GM23338 (cell line): ENCODE measurements around the gene RAB31. TPM values are rescaled to one million over a fixed set of nuclear protein-coding genes. Genes with fewer than 3 reads are reported as not detected.

Source experiments
- ATAC-seq: fragments of 200-7000 bp; cut with Tn5 transposase; 3 replicates; pipeline ENCODE4 v1.9.1; 2020
- DNase-seq: peaks from one replicate; pipeline ENCODE4 v3.0.0-alpha.2; 2015; ENCODE audit warnings: low spot score
- H2AFZ ChIP-seq: fragments of 200-600 bp; sonication (generic); 2 replicates; pipeline ENCODE4 v1.8.0; 2016; ENCODE audit warnings: antibody characterized with exemption, mild to moderate bottlenecking, moderate library complexity
- H3F3A ChIP-seq: fragments of 200-600 bp; sonication (generic); replicated peaks from 2 replicates; pipeline ENCODE4 v1.8.0; 2017; ENCODE audit warnings: antibody characterized with exemption, mixed run types, low read depth
- H3K27ac ChIP-seq: fragments of 200-600 bp; sonication (generic); 2 replicates; pipeline ENCODE4 v1.6.1; 2016; ENCODE audit warnings: low read depth
- H3K27me3 ChIP-seq: fragments of 200-600 bp; sonication (generic); 2 replicates; pipeline ENCODE4 v1.8.0; 2016; ENCODE audit warnings: mild to moderate bottlenecking, mixed run types, moderate library complexity; ENCODE audit not compliant: insufficient read depth
- H3K36me3 ChIP-seq: fragments of 200-600 bp; sonication (generic); 2 replicates; pipeline ENCODE4 v1.8.0; 2016; ENCODE audit warnings: mild to moderate bottlenecking; ENCODE audit not compliant: insufficient read depth
- H3K4me1 ChIP-seq: fragments of 200-600 bp; sonication (generic); 2 replicates; pipeline ENCODE4 v1.8.0; 2016; ENCODE audit warnings: mild to moderate bottlenecking, moderate library complexity; ENCODE audit not compliant: insufficient read depth
- H3K4me2 ChIP-seq: fragments of 200-600 bp; sonication (generic); 2 replicates; pipeline ENCODE4 v1.7.1; 2017; ENCODE audit warnings: mixed run types
- H3K4me3 ChIP-seq: fragments of 200-600 bp; sonication (generic); 2 replicates; pipeline ENCODE4 v1.6.1; 2016; ENCODE audit warnings: mixed run types
- H3K79me2 ChIP-seq: fragments of 200-600 bp; sonication (generic); replicated peaks from 2 replicates; pipeline ENCODE4 v1.8.0; 2017; ENCODE audit warnings: mild to moderate bottlenecking; ENCODE audit not compliant: insufficient read depth
- H3K9me2 ChIP-seq: fragments of 200-600 bp; sonication (generic); 2 replicates; pipeline ENCODE4 v1.8.0; 2017; ENCODE audit not compliant: insufficient read depth
- H4K20me1 ChIP-seq: fragments of 200-600 bp; sonication (generic); replicated peaks from 2 replicates; pipeline ENCODE4 v1.8.0; 2017; ENCODE audit warnings: mild to moderate bottlenecking; ENCODE audit not compliant: insufficient read depth
- H3K27ac Mint-ChIP-seq: 2 replicates; pipeline ENCODE4 v1.8.0; 2020; ENCODE audit warnings: inconsistent platforms, mild to moderate bottlenecking, moderate library complexity, mixed read lengths
- H3K27me3 Mint-ChIP-seq: 3 replicates; pipeline ENCODE4 v1.8.0; 2022; ENCODE audit warnings: low read depth, mild to moderate bottlenecking, moderate library complexity, mixed read lengths, inconsistent platforms; ENCODE audit not compliant: insufficient read depth, poor library complexity
- H3K36me3 Mint-ChIP-seq: 3 replicates; pipeline ENCODE4 v1.8.0; 2021; ENCODE audit warnings: low read depth, mild to moderate bottlenecking, inconsistent platforms, moderate library complexity, mixed read lengths
- H3K4me1 Mint-ChIP-seq: 3 replicates; pipeline ENCODE4 v1.8.0; 2020; ENCODE audit warnings: mild to moderate bottlenecking, inconsistent platforms, mixed read lengths
- H3K4me3 Mint-ChIP-seq: 3 replicates; pipeline ENCODE4 v1.8.0; 2021; ENCODE audit warnings: moderate library complexity, mild to moderate bottlenecking, inconsistent platforms, mixed read lengths
- H3K9me3 Mint-ChIP-seq: 3 replicates; pipeline ENCODE4 v1.8.0; 2020; ENCODE audit warnings: moderate library complexity, mild to moderate bottlenecking, inconsistent platforms, mixed read lengths
- CTCF ChIP-seq, 2 experiments: fragments of 200-600 bp in 1 of 2; sonication (generic) in 1 of 2; conservative IDR thresholded peaks; 2 replicates each; pipeline versions ENCODE4 v1.5.1 to v1.6.1; 2016 to 2017; ENCODE audit warnings: antibody characterized with exemption in 2 of 2, low read depth in 2 of 2, mild to moderate bottlenecking in 2 of 2, moderate library complexity in 1 of 2
- POLR2AphosphoS5 ChIP-seq: IDR thresholded peaks from 2 replicates; pipeline ENCODE4 v1.6.1; 2016; ENCODE audit warnings: antibody characterized with exemption, low read depth
- STAT1 ChIP-seq: IDR thresholded peaks from one replicate; pipeline ENCODE4 v1.6.1; 2016; ENCODE audit warnings: antibody characterized with exemption; ENCODE audit not compliant: unreplicated experiment
- ZNF114 ChIP-seq: fragments of 250-450 bp; sonication (Bioruptor Pico); IDR thresholded peaks from 2 replicates; pipeline ENCODE4 v1.5.0; 2020; ENCODE audit warnings: mild to moderate bottlenecking, moderate library complexity
- polyA plus RNA-seq: library from polyadenylated mRNA; unstranded; fragments of >200 nt; fragmentation: Nextera tagmentation; extraction: Ambion mirVana; gene quantifications from 2 replicates; pipeline ENCODE4 v1.2.1, GENCODE V29; 2016
- total RNA-seq: library from RNA; depleted of rRNA; stranded (reverse); fragments of >200 nt; shearing (Covaris generic); gene quantifications from 2 replicates; pipeline ENCODE4 v1.2.3, GENCODE V29; 2014
- TF ChIP-seq, protein P1 (sequence below): fragments of 250-450 bp; sonication (Bioruptor Pico); IDR thresholded peaks from 2 replicates; pipeline ENCODE4 v1.5.0; 2020; ENCODE audit warnings: mild to moderate bottlenecking, moderate library complexity
- TF ChIP-seq, protein P2 (sequence below): IDR thresholded peaks from 2 replicates; pipeline ENCODE4 v1.6.1; 2016; ENCODE audit warnings: antibody characterized with exemption

Gene RAB31
- total and polyA plus RNA-seq, 2 experiments from 2014 or later = 33.8 to 46.1 TPM

GRCh38 chr18:9742524-9743131 is 34.5 kb downstream of the RAB31 start:
- Histone ChIP-seq H4K20me1 (no peaks in the 10 kb centered on the region), H3K4me2 (peak overlapping the region; percentile 10), H3K36me3 (no peaks in the 10 kb centered on the region), H3F3A (no peaks in the 10 kb centered on the region; the same call in 1 of the 2 replicates), H3K4me1 (peaks cover 36% of the 10 kb centered on the region), H2AFZ (no peak overlapping the region), H3K4me3 (peak overlapping the region; percentile 13; the same call in 1 of the 2 replicates), H3K27ac (peak overlapping the region; percentile 92), H3K79me2 (0 out of 2 replicates have a peak, but pooled peaks cover 9% of the 10 kb centered on the region), H3K9me2 (no peaks in the 10 kb centered on the region; the same call in 1 of the 2 replicates), H3K27me3 (no peaks in the 10 kb centered on the region)
- no peak; the same call in 2 of the 3 replicates for ATAC-seq
- no peak for DNase-seq
- Mint-ChIP-seq H3K27me3 (peaks cover 10% of the 10 kb centered on the region), H3K4me1 (peaks cover 37% of the 10 kb centered on the region), H3K4me3 (peak overlapping the region; percentile 30; the same call in 2 of the 3 replicates), H3K9me3 (no peaks in the 10 kb centered on the region), H3K36me3 (no peaks in the 10 kb centered on the region), H3K27ac (peak overlapping the region; percentile 82)
- TF ChIP-seq POLR2AphosphoS5 (no peak), CTCF (conservative IDR thresholded peaks at IDR 0.05; ENCODE audit: low read depth in 2 of 2) (no peak), ZNF114 (CRISPR knock-in tag) (no peak), STAT1 (no peak)
- TF ChIP-seq, protein P1, sequence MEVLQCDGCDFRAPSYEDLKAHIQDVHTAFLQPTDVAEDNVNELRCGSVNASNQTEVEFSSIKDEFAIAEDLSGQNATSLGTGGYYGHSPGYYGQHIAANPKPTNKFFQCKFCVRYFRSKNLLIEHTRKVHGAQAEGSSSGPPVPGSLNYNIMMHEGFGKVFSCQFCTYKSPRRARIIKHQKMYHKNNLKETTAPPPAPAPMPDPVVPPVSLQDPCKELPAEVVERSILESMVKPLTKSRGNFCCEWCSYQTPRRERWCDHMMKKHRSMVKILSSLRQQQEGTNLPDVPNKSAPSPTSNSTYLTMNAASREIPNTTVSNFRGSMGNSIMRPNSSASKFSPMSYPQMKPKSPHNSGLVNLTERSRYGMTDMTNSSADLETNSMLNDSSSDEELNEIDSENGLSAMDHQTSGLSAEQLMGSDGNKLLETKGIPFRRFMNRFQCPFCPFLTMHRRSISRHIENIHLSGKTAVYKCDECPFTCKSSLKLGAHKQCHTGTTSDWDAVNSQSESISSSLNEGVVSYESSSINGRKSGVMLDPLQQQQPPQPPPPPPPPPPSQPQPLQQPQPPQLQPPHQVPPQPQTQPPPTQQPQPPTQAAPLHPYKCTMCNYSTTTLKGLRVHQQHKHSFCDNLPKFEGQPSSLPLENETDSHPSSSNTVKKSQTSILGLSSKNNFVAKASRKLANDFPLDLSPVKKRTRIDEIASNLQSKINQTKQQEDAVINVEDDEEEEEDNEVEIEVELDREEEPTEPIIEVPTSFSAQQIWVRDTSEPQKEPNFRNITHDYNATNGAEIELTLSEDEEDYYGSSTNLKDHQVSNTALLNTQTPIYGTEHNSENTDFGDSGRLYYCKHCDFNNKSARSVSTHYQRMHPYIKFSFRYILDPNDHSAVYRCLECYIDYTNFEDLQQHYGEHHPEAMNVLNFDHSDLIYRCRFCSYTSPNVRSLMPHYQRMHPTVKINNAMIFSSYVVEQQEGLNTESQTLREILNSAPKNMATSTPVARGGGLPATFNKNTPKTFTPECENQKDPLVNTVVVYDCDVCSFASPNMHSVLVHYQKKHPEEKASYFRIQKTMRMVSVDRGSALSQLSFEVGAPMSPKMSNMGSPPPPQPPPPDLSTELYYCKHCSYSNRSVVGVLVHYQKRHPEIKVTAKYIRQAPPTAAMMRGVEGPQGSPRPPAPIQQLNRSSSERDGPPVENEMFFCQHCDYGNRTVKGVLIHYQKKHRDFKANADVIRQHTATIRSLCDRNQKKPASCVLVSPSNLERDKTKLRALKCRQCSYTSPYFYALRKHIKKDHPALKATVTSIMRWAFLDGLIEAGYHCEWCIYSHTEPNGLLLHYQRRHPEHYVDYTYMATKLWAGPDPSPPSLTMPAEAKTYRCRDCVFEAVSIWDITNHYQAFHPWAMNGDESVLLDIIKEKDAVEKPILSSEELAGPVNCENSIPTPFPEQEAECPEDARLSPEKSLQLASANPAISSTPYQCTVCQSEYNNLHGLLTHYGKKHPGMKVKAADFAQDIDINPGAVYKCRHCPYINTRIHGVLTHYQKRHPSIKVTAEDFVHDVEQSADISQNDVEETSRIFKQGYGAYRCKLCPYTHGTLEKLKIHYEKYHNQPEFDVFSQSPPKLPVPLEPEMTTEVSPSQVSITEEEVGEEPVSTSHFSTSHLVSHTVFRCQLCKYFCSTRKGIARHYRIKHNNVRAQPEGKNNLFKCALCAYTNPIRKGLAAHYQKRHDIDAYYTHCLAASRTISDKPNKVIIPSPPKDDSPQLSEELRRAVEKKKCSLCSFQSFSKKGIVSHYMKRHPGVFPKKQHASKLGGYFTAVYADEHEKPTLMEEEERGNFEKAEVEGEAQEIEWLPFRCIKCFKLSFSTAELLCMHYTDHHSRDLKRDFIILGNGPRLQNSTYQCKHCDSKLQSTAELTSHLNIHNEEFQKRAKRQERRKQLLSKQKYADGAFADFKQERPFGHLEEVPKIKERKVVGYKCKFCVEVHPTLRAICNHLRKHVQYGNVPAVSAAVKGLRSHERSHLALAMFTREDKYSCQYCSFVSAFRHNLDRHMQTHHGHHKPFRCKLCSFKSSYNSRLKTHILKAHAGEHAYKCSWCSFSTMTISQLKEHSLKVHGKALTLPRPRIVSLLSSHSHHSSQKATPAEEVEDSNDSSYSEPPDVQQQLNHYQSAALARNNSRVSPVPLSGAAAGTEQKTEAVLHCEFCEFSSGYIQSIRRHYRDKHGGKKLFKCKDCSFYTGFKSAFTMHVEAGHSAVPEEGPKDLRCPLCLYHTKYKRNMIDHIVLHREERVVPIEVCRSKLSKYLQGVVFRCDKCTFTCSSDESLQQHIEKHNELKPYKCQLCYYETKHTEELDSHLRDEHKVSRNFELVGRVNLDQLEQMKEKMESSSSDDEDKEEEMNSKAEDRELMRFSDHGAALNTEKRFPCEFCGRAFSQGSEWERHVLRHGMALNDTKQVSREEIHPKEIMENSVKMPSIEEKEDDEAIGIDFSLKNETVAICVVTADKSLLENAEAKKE (CRISPR knock-in tag) = no peak
- TF ChIP-seq, protein P2, sequence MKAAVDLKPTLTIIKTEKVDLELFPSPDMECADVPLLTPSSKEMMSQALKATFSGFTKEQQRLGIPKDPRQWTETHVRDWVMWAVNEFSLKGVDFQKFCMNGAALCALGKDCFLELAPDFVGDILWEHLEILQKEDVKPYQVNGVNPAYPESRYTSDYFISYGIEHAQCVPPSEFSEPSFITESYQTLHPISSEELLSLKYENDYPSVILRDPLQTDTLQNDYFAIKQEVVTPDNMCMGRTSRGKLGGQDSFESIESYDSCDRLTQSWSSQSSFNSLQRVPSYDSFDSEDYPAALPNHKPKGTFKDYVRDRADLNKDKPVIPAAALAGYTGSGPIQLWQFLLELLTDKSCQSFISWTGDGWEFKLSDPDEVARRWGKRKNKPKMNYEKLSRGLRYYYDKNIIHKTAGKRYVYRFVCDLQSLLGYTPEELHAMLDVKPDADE = no peak
